ENCODE results near the gene ITPKA.

Gene ITPKA

GRCh38 chr15:41507820-41508290, 14.2 kb downstream of the ITPKA start:
- in situ Hi-C loops (cut with MboI; ENCODE audit: low sequenced_read_pairs), result no loop called here

- in situ Hi-C loops (cut with MboI; ENCODE audit: low sequenced_read_pairs), result no loop called here
Measured at GRCh38 chr15:41510728-41511127, 17.1 kb downstream of the ITPKA start.

GRCh38 chr15:41511331-41511898, 17.7 kb downstream of the ITPKA start:
- in situ Hi-C loops (cut with MboI; ENCODE audit: low sequenced_read_pairs), result no loop called here

- in situ Hi-C loops (cut with MboI; ENCODE audit: low sequenced_read_pairs), result no loop called here
Measured at GRCh38 chr15:41511899-41512369, 18.3 kb downstream of the ITPKA start.

- in situ Hi-C loops (cut with MboI; ENCODE audit: low sequenced_read_pairs), result no loop called here
Measured at GRCh38 chr15:41512512-41512939, 18.9 kb downstream of the ITPKA start.

- in situ Hi-C loops (cut with MboI; ENCODE audit: low sequenced_read_pairs), result no loop called here
Measured at GRCh38 chr15:41512940-41513505, 19.3 kb downstream of the ITPKA start.

GRCh38 chr15:41513506-41514227, 20.0 kb downstream of the ITPKA start, which contains the start of gene LTK:
TSS of gene LTK (minus strand) at chr15:41513827. CDS start at chr15:41513709, 118 bp downstream.
- in situ Hi-C loops (cut with MboI; ENCODE audit: low sequenced_read_pairs), result no loop called here

- in situ Hi-C loops (cut with MboI; ENCODE audit: low sequenced_read_pairs), result no loop called here
Measured at GRCh38 chr15:41517895-41518449, 24.3 kb downstream of the ITPKA start.

- in situ Hi-C loops (cut with MboI; ENCODE audit: low sequenced_read_pairs), result no loop called here
Measured at GRCh38 chr15:41520636-41521035, 27.0 kb downstream of the ITPKA start.

- in situ Hi-C loops (cut with MboI; ENCODE audit: low sequenced_read_pairs), result no loop called here
Measured at GRCh38 chr15:41521614-41522013, 27.9 kb downstream of the ITPKA start.

- in situ Hi-C loops (cut with MboI; ENCODE audit: low sequenced_read_pairs), result no loop called here
Measured at GRCh38 chr15:41523097-41523496, 29.4 kb downstream of the ITPKA start.

- in situ Hi-C loops (cut with MboI; ENCODE audit: low sequenced_read_pairs), result no loop called here
Measured at GRCh38 chr15:41530363-41530956, 36.8 kb downstream of the ITPKA start.

- in situ Hi-C loops (cut with MboI; ENCODE audit: low sequenced_read_pairs), result no loop called here
Measured at GRCh38 chr15:41535544-41535943, 41.9 kb downstream of the ITPKA start.

- in situ Hi-C loops (cut with MboI; ENCODE audit: low sequenced_read_pairs), result no loop called here
Measured at GRCh38 chr15:41536866-41537265, 43.2 kb downstream of the ITPKA start.

- in situ Hi-C loops (cut with MboI; ENCODE audit: low sequenced_read_pairs), result no loop called here
Measured at GRCh38 chr15:41543521-41543870, 49.8 kb downstream of the ITPKA start.

GRCh38 chr15:41544650-41545015, 51.0 kb downstream of the ITPKA start:
- in situ Hi-C loops (cut with MboI; ENCODE audit: low sequenced_read_pairs), result no loop called here

GRCh38 chr15:41545218-41545617, 51.5 kb downstream of the ITPKA start:
- in situ Hi-C loops (cut with MboI; ENCODE audit: low sequenced_read_pairs), result no loop called here

GRCh38 chr15:41546851-41547786, 53.4 kb downstream of the ITPKA start:
- in situ Hi-C loops (cut with MboI; ENCODE audit: low sequenced_read_pairs), result no loop called here

GRCh38 chr15:41550066-41550775, 56.5 kb downstream of the ITPKA start:
- in situ Hi-C loops (cut with MboI; ENCODE audit: low sequenced_read_pairs), result no loop called here

Data from hTERT RPE-1 (cell line).